ENCODE measurements around the gene KPNA6.

GRCh38 chr1:32205401-32206370, 97.8 kb downstream of the KPNA6 start, which contains the start of gene IQCC:
- TF ChIP-seq CTCF (IDR thresholded peaks at IDR 0.05; ENCODE audit: low read length) (no peak), EZH2 (optimal IDR thresholded peaks at IDR 0.05; ENCODE audit: low read depth, low read length) (no peak)
